Esophagus squamous epithelium (tissue), 4 donors: ENCODE data around the gene CENPC.

ENCODE experiments used
- POLR2A ChIP-seq, 4 donors: fragments of 450-650 bp; IDR thresholded peaks; one replicate each; pipeline ENCODE4 v1.6.1; 2017; ENCODE audit warnings: antibody characterized with exemption in 4 of 4, mild to moderate bottlenecking in 4 of 4, moderate library complexity in 3 of 4
- TF ChIP-seq, protein P1 (sequence below), 6 experiments: fragments of 450-650 bp in 4 of 6; fragments of 200-600 bp in 2 of 6; sonication (generic) in 2 of 6; IDR thresholded peaks; one replicate each; pipeline ENCODE4 v1.5.1; 2016 to 2019; ENCODE audit warnings: antibody characterized with exemption in 6 of 6, mild to moderate bottlenecking in 4 of 6, moderate library complexity in 4 of 6

DNA sequence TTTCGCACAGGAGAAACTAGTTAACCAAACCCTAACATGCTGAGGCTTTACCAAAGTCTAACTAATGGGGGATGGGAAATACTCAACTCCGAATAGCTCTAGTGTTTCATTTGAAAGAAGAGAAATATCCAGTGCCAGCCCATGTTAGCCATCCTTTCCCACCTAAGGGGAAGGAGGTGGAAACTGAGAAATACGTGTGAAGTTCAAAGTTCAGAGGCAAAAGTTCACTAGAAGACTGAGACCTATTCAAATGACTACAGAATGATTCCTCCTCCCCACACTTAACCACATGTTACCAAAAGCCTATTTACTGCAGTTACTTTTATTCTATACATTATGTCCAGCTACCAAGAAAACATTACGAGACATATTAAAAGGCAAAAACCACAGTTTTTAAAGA, 106.3 kb downstream of the CENPC start:
- TF ChIP-seq, protein P1, sequence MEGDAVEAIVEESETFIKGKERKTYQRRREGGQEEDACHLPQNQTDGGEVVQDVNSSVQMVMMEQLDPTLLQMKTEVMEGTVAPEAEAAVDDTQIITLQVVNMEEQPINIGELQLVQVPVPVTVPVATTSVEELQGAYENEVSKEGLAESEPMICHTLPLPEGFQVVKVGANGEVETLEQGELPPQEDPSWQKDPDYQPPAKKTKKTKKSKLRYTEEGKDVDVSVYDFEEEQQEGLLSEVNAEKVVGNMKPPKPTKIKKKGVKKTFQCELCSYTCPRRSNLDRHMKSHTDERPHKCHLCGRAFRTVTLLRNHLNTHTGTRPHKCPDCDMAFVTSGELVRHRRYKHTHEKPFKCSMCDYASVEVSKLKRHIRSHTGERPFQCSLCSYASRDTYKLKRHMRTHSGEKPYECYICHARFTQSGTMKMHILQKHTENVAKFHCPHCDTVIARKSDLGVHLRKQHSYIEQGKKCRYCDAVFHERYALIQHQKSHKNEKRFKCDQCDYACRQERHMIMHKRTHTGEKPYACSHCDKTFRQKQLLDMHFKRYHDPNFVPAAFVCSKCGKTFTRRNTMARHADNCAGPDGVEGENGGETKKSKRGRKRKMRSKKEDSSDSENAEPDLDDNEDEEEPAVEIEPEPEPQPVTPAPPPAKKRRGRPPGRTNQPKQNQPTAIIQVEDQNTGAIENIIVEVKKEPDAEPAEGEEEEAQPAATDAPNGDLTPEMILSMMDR (IDR thresholded peaks at IDR 0.05) = no peak
- no peak for TF ChIP-seq POLR2A (IDR thresholded peaks at IDR 0.05)
